C4-2B (cell line): ENCODE results near the gene CASP9.

ENCODE experiments used
- H3K27ac ChIP-seq: fragments of 450-650 bp; 2 replicates; pipeline ENCODE4 v1.5.1; 2017
- ZFX ChIP-seq: fragments of 450-650 bp; IDR thresholded peaks from 2 replicates; pipeline ENCODE4 v1.6.1; 2017
- TF ChIP-seq, protein P1 (sequence below): fragments of 450-650 bp; conservative IDR thresholded peaks from 2 replicates; pipeline ENCODE4 v1.5.1; 2017; ENCODE audit warnings: mild to moderate bottlenecking

Gene CASP9

DNA sequence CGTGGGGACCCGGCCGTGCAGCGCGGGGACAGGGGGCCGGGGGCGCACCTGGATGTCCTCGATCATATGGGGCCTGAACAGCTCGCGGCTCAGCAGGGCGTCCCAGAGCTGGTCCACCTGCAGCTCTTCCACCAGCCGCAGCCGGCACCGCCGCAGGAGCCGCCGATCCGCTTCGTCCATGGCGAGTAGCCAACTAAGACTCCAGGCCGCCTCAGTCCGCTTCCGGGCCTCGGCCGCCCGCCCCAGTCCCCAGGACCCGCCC, at the start of gene CASP9:
Gene CASP9 (minus strand): TSS at position 195 of the 262 bp plus-strand sequence. CDS start 15 bp downstream, at position 180.
- H3K27ac ChIP-seq = peak within 1 kb of the TSS; percentile 84
- no peak for TF ChIP-seq ZFX
- TF ChIP-seq, protein P1, sequence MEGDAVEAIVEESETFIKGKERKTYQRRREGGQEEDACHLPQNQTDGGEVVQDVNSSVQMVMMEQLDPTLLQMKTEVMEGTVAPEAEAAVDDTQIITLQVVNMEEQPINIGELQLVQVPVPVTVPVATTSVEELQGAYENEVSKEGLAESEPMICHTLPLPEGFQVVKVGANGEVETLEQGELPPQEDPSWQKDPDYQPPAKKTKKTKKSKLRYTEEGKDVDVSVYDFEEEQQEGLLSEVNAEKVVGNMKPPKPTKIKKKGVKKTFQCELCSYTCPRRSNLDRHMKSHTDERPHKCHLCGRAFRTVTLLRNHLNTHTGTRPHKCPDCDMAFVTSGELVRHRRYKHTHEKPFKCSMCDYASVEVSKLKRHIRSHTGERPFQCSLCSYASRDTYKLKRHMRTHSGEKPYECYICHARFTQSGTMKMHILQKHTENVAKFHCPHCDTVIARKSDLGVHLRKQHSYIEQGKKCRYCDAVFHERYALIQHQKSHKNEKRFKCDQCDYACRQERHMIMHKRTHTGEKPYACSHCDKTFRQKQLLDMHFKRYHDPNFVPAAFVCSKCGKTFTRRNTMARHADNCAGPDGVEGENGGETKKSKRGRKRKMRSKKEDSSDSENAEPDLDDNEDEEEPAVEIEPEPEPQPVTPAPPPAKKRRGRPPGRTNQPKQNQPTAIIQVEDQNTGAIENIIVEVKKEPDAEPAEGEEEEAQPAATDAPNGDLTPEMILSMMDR = no peak

DNA sequence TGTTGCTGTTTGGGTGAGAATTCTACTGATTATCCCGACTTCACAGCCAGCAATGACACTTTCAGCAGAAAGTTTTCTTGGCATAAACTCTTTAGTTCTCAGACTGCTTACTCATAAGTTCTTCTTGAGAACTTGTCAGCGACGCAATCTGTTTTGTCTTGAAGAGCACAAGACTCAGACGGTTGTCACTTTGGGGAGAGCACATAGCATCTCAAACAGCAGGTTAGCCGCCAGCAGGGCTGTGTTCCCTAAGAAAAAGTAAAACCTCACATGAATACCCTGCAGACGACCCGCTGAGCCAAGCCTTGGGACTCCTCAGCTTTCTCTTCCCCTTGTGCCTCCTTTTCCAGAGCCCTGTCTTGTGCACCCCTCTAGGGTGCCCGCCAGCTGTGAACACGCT, 49.5 kb upstream of the CASP9 start:
- TF ChIP-seq, protein P1 = no peak
- TF ChIP-seq ZFX = no peak
- H3K27ac ChIP-seq = no peak overlapping the region

DNA sequence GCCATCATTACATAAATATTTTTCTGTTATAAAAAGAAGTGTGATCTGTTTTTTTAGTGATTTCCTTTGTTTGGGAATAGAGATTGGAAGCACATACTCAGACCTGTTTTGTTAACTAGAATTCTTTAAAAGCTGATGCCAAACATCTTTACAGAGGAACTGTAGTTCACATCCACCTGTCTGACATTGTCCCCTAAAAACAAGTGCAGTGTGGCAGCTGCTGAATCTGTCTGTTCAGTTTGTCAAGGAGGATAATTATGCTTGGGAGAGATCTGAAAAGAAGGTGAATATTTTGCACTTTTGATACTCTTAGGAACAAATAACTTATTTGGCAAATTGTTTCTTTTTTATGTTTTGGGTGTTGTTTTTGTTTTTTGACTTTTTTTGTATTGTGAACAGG, 47.3 kb upstream of the CASP9 start:
- TF ChIP-seq ZFX = no peak
- TF ChIP-seq, protein P1 = no peak

DNA sequence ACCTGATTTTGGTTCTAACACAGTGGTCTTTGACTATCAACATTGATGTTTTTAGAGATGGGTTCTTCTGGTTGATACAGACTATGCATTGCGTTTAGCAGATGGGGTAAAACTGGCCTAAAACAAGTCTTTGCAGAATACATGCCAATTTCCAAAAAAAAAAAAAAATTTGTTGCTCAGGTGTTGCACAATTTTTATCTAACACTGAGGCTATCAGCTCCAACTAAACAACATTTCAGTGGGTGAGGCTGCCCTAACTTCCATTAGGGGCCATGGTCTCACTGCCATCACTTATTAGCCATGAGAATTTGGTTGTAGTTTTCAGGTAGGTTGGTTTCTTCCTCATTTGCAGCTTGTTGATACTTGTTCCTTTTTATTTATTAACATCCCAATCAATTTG, 46.8 kb upstream of the CASP9 start:
- H3K27ac ChIP-seq = no peak overlapping the region
- TF ChIP-seq ZFX = no peak
- TF ChIP-seq, protein P1 = no peak

More for the DNA sequence above, 47.3 kb upstream of the CASP9 start:
- no peak overlapping the region for H3K27ac ChIP-seq

DNA sequence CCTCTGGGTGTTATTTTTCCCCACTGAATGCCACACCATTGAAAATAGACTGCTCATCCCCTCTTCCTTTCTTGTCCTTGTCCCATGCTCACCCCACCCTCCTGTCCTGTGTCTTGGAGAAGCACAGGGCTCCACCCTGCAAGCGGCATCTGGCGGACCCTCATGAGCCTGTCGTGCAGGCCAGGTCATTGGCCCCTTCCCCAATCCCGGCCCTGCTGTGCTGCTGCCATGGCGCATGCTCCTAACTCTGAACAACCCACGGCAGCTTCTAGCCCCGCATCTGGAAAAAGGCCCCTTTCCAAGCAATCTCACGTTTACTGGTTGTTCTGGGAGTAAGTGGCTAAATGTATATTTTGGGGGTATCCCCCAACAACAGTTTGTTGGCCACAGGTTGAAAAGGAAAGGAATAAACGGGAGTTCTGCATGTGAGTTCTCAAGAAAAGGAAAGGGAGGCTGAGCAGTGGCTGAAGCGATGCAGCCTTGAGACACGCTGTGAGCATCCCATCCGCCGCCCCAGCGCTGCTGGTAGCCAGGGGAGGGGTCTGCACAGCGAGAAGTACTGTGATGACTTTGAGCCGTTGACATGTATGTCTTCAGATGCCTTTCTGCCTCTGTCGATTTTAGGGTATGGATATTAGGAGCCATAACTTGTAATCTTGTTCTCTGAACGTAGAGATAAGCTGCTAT, 44.5 kb upstream of the CASP9 start:
- no peak for TF ChIP-seq ZFX
- TF ChIP-seq, protein P1 = no peak
- no peak overlapping the region for H3K27ac ChIP-seq

DNA sequence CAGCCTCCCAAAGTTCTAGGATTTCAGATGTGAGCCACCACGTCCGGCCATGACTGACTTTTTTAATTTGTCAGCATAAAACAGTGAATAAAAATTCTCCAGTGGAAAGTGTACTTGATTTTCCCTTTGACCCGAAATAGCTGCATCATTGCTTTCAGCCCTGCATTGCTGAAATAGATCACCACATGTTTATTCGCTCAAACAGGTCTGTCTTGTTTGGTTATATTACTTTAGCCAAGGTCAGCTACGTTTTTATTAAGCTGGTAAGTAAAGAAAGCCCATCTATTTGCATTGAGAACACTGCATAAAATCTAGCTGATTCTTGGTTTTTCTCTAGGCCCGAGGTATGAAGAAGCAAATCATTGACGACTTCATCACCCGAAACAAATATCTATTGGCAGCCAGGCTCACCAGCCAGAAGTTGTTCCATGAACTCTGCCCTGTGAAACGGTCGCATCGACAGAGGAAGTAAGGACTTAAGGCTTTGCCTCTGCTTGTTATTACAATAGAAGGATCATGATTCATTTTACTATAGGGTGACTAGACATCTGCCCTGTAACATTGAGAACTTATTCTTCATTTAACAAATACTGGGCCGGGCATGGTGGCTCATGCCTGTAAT, 35.3 kb upstream of the CASP9 start:
- TF ChIP-seq, protein P1 = no peak
- no peak for TF ChIP-seq ZFX
- peak overlapping the region; percentile 93 for H3K27ac ChIP-seq

DNA sequence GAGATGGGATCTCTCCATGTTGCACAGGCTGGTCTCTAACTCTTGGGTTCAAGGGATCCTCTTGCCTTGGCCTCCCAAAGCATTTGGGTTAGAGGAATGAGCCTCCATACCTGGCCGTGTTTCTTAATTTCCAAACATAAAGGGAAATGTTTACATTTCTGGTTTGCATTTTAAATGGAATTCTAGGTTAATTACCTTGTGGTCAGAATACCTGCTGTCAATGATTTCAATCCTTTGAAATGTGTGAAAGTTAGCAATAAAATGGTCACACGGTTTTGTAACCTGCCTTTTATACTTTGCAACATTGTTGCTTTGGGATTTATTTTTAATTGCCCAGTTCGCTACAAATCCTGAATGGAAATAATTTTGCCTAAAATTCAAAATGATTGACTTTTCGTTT, 34.5 kb upstream of the CASP9 start:
- peak overlapping the region; percentile 93 for H3K27ac ChIP-seq
- no peak for TF ChIP-seq ZFX
- TF ChIP-seq, protein P1 = no peak
